Thyroid gland (tissue), 4 donors: ENCODE measurements around the gene UBXN2A.

ENCODE experiments used
- CTCF ChIP-seq, 6 experiments: fragments of 200-600 bp in 3 of 6; fragments of 450-650 bp in 3 of 6; sonication (generic) in 3 of 6; IDR thresholded peaks; one replicate each; pipeline ENCODE4 v1.5.1; 2016 to 2019; ENCODE audit warnings: antibody characterized with exemption in 6 of 6, mild to moderate bottlenecking in 2 of 6, inconsistent platforms in 1 of 6, moderate library complexity in 1 of 6
- POLR2A ChIP-seq, 2 donors: fragments of 450-650 bp; IDR thresholded peaks; one replicate each; pipeline ENCODE4 v1.6.1; 2017; ENCODE audit warnings: antibody characterized with exemption in 2 of 2, mild to moderate bottlenecking in 2 of 2, moderate library complexity in 1 of 2

- no peak for TF ChIP-seq POLR2A (IDR thresholded peaks at IDR 0.05)
- no peak for TF ChIP-seq CTCF (IDR thresholded peaks at IDR 0.05)
These were observed 68.6 kb downstream of the UBXN2A start for GRCh38 chr2:24008672-24009366.
